ENCODE data around the gene DAPK3.

GRCh38 chr19:3966051-3967017 lies 4.6 kb downstream of the DAPK3 start:
- TF ChIP-seq POLR2A (IDR thresholded peaks at IDR 0.05) = no peak
- TF ChIP-seq CTCF (IDR thresholded peaks at IDR 0.05) = no peak
- no peak for TF ChIP-seq EP300 (IDR thresholded peaks at IDR 0.05)
